Measurements from ENCODE around the gene ANKLE1. TPM values are rescaled to one million over a fixed set of nuclear protein-coding genes. Genes with fewer than 3 reads are reported as not detected.
A peak's percentile ranks its signal among the peaks of the same experiment; 100 is the strongest.

The ANKLE1 gene
- total and polyA plus RNA-seq, 10 of the 15 experiments (the other 5 are each of a cell fraction or from before 2014, with no cell fraction given) = 2.2 to 17.9 (median 10.9) TPM

GRCh38 chr19:17266975-17267788 lies 14.5 kb upstream of the ANKLE1 start, which contains the start of gene BABAM1 (continued):
- TF ChIP-seq PKNOX1 (IDR thresholded peaks at IDR 0.05) (peak; percentile 76; the same call in 1 of the 2 replicates), SMAD5 (IDR thresholded peaks at IDR 0.05; ENCODE audit: low read depth) (peak; percentile 42; the same call in 1 of the 2 replicates), IRF4 (IDR thresholded peaks at IDR 0.05; ENCODE audit: low read depth, low read length) (no peak), RB1 (IDR thresholded peaks at IDR 0.05; ENCODE audit: borderline replicate concordance) (peak; percentile 64; the same call in 1 of the 2 replicates), RFX5 (IDR thresholded peaks at IDR 0.05; ENCODE audit: low read depth, low read length) (peak; percentile 87), E4F1 (IDR thresholded peaks at IDR 0.05; ENCODE audit: borderline replicate concordance, partially characterized antibody) (peak; percentile 56), E2F4 (IDR thresholded peaks at IDR 0.05; ENCODE audit: low read depth, low read length) (peak; percentile 65), IKZF1 (conservative IDR thresholded peaks at IDR 0.05) (peak; percentile 92), NBN (IDR thresholded peaks at IDR 0.05) (peak; percentile 21; the same call in 1 of the 2 replicates), EGR1 (IDR thresholded peaks at IDR 0.05; ENCODE audit: borderline replicate concordance in 1 of 2, low read depth in 2 of 2, low read length in 2 of 2) (peak in 1 of 2 experiments; percentile 36; a peak in 1 of 3 replicates), LARP7 (IDR thresholded peaks at IDR 0.05) (peak; percentile 41; the same call in 1 of the 2 replicates), FOS (IDR thresholded peaks at IDR 0.05; ENCODE audit: borderline replicate concordance, extremely low read depth, insufficient read length) (peak; percentile 96), MEF2B (IDR thresholded peaks at IDR 0.05; ENCODE audit: partially characterized antibody, poor library complexity, severe bottlenecking) (no peak), NKRF (conservative IDR thresholded peaks at IDR 0.05) (peak; percentile 81), POLR2AphosphoS2 (IDR thresholded peaks at IDR 0.05; ENCODE audit: low read depth, low read length) (peak; percentile 62; the same call in 1 of the 2 replicates), NRF1 (conservative IDR thresholded peaks at IDR 0.05; ENCODE audit: low read depth, low read length) (no peak), PBX3 (IDR thresholded peaks at IDR 0.05; ENCODE audit: insufficient replicate concordance, low read depth, low read length) (peak; percentile 82), SKIL (IDR thresholded peaks at IDR 0.05; ENCODE audit: low read depth, poor library complexity, severe bottlenecking) (peak; percentile 78)

All from GM12878 (cell line).